HG03442 (cell line): ENCODE results near the gene CHN1.

Experiments
- ATAC-seq: cut with Tn5 transposase; IDR thresholded peaks from one replicate; pipeline ENCODE4 v1.9.1; 2021; ENCODE audit warnings: mild to moderate bottlenecking, moderate library complexity; ENCODE audit not compliant: unreplicated experiment

CHN1 gene

GRCh38 chr2:174833737-174834136 lies 171.4 kb downstream of the CHN1 start:
- ATAC-seq = no peak

- no peak for ATAC-seq
Measured at GRCh38 chr2:174830561-174830960, 174.6 kb downstream of the CHN1 start.

DNA sequence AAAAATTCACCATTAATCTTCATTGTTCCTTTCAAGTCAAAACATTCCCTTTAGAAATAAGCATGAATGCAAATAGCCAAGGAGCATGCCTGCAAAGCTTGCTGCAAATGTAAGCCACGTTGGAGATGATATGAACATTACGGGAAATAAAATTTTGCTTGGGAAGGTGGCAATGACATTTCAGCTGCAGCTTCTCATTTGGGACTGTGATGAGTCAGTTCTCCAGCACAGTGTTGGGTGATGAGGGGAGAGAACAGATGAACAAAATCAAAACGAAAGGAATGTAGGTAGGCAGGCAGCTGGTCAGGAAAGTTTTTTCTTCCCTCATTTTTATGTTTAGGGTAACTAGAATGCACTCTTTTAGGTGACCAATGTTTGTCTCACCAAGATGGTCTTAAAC lies 175.6 kb downstream of the CHN1 start:
- ATAC-seq = no peak

DNA sequence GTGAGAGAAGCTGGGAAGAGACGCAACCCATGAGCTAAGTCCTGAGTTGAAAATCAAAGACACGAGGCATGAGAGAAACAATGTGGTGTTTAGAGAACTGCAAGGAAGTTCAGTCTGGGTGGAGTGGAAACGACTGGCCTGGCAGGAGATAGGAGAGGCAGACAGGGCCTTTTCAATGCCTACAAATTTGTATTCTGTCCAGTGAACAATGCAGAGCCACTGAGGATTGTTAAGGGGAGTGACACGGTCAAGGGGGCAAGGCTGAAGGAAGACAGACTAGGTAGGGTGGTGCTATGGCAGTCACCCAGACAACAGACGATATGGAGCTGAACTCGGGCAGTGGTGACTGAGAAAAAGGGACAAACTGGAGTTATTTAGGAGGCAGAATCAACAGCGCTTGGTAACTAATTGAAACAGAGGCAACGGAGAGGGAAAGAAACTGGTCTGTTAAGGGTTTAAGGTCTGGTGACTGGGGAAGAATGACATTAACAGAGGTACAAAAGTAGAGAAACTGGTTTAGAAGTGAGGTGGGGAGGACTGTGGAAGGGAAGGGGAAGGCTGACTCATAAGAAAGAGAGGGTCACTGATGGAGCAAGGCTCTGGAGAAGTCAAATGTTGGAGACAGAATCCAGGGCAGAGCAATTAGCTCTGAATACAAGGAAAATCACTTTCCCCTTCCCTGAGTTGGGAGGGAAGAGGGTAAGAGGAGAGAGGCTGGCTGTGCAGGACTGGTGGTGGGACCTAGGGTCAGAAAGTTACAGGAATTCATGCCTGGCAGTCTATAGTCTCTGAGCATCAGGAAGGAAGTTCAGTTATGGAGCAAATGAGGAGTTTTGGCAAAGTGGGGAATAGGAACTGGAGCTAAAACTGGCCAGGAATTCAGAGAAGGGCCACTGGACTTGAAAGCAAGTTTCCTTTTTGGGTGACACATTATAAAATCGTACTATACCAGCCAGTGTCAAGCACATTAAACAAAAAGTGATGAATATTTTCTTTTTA lies 177.5 kb downstream of the CHN1 start:
- ATAC-seq = no peak

- no peak for ATAC-seq
Measured at GRCh38 chr2:174826051-174826450, 179.1 kb downstream of the CHN1 start.

- no peak for ATAC-seq
Measured at GRCh38 chr2:174824068-174824467, 181.1 kb downstream of the CHN1 start.

DNA sequence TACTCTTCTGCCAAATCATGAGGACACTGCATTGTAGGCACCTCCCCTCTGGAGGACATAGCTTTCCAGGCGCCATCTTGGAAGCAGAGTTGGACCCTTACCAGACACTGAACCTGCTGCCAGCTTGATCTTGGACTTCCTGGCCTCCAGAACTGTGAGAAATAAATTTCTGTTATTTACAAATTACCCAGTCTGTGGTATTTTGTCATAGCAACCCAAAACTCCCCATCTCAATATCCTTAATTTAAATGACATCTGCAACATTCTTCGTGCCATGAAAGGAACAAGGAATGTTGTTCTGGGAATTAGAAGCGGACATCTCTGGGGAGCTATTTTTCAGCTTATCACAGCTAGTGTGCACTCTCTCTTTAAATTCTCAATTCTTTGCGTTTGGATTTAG lies 183.6 kb downstream of the CHN1 start:
- no peak for ATAC-seq

- ATAC-seq = no peak
Measured at GRCh38 chr2:174820361-174820760, 184.8 kb downstream of the CHN1 start.

DNA sequence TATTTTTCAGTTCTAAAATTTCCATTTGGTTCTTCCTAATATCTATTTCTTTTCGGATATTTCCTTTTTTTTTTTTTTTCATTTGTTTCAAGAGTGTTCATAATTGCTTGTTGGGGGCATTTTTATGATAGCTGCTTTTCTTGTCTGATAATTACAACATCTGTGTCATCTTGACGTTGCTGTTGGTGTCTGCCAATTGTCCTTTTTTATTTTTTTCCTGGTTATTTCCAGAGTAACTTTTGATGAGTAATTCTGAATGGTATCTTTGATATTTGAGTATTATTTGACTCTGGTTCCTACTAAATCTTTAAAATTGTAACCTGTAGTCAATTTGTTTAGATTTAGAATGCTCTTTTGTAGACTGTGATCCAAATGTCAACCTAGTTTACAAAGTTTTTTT lies 189.7 kb downstream of the CHN1 start:
- no peak for ATAC-seq

DNA sequence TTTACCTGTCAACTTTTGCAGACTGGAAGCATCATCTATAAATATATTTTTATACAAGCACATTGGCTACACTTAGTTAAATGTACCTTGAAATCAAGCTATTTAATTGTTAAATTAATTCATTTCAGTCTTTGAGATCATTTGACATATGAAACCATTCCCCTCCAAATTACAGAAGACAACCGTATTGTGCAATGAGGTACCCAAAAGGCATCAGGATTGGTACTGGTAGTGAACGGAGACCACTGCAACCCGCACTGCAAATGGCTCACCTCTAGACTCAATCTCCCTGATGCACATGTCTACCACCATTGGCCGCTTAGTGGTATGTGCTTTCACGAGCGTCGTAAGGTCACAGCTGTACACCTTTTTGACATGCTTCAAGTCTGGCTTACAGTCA lies 193.1 kb downstream of the CHN1 start:
- no peak for ATAC-seq

GRCh38 chr2:174807931-174808330 lies 197.2 kb downstream of the CHN1 start:
- ATAC-seq = no peak

GRCh38 chr2:174805803-174806202 lies 199.4 kb downstream of the CHN1 start:
- ATAC-seq = no peak

DNA sequence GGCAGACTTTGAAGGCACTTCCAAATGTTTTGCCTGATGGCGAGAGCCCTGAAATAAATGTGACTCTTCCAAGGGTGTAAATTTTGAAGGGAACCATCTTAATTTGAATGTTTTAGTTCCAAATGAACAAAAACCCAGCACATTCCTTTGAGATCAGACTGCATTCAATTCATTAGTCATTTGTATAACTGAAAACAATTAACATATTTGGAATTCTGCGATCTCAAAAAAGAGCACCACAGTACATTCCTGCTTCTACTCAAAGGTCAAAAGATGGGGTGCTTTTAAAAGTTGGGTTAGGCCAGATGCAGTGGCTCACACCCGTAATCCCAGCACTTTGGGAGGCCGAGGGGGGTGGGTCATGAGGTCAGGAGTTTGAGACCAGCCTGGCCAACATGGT lies 202.7 kb downstream of the CHN1 start:
- ATAC-seq = no peak

GRCh38 chr2:174800436-174801205 lies 204.6 kb downstream of the CHN1 start:
- no peak for ATAC-seq

- ATAC-seq = no peak
Measured at GRCh38 chr2:174798801-174799200, 206.4 kb downstream of the CHN1 start.

GRCh38 chr2:174797781-174798276 lies 207.4 kb downstream of the CHN1 start:
- ATAC-seq = no peak

GRCh38 chr2:174796319-174796771 lies 208.8 kb downstream of the CHN1 start:
- ATAC-seq = no peak

DNA sequence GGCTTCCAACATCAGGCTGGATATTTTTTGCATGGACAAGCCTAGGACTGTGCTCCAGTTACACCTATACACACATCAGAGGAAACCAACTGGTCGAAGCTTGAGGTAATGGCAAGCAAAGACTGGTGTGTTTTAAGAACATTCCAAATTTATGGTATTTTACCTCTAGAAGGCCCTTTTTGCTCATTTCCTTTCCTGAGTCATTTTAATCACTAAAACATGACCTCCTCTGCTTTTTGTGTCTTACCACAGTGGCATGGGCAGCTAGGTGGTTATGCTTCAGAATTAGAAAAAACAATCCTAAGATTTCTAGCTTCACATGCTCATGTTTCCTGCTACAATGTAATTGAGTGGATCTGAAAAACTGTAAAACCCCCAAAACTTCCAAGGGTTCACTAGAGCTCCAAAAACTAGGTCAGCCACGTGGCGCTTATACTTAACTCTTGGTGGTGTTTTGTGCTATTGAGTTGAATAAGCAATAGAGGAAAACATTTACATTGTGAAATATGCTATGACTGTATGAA lies 210.3 kb downstream of the CHN1 start:
- ATAC-seq = no peak

GRCh38 chr2:174792309-174793025 lies 212.7 kb downstream of the CHN1 start:
- no peak for ATAC-seq

DNA sequence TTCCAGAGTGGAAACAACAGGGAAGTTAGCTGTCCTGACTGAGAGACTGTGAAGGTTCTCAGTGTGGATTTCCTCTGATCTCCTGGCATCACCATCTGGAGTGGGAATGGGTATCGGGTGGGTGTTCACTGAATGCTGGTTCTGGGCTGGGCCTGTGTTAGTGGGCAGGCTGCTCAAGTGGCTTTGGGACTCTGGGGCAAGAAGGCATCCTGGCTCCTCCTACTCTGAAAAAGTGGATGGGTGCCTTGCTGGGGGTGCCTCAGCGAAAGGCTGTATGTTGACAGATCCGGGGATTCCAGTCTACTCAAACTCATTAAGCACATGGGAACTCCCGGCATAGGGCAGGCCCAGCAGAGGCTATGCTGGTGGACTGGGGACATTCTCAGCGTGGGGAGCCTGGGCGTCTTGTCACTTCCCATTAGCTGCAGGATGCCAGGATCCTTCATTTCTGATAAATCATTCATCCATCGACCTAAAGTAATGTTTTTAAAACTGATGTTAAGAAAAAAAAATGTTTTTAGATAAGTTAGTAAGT lies 213.4 kb downstream of the CHN1 start:
- ATAC-seq = no peak
